Stimulated activated CD8-positive, alpha-beta memory T cell treated with anti-CD3 and anti-CD28 coated beads, Interleukin-15, amount 100 ng/mL, for 48 hours (primary cell): ENCODE measurements around the gene NEUROD6.

ENCODE experiments used
- DNase-seq, 2 donors: peaks; one replicate each; pipeline ENCODE4 v3.0.0-alpha.2; 2020; ENCODE audit warnings: low read depth in 2 of 2

The NEUROD6 gene

DNA sequence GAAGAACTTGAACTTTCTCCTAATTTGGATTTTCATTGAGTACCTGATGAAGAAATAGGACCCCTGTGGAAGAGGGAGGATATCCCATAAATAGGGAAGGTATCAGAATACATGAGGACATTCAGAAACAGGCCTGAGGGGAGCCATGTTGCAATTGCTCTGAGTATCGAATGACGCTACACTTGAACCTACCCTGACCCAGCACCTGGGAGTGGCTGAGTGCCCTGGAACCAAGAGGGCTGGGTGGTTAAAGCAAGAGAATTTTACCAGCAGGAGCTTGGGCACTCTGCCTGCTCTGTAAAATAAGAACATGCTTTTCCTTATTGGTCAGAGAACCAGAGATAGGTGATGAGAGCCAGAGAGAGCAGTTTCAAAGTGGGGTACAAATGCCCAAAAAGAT is 7.2 kb downstream of the NEUROD6 start:
- no peak for DNase-seq

DNA sequence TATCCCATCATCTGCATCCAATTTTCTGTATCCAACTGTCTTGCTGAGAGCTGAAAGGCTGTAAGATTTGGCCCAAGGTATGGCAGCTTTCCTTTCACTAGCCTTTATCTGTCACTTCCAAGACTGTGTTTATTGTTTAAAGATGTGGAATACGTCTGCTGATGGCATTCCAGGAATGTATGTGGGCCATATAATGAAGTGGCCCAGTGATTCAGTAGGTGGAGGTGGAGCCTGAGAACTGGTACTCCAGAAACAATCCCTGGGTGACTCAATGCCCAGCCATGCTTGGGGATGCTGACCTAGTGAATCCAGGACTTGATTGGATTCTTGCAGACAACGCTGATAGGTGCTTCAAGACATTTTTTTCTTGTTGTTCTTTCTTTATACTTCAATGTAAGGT is 13.5 kb downstream of the NEUROD6 start:
- no peak for DNase-seq

DNA sequence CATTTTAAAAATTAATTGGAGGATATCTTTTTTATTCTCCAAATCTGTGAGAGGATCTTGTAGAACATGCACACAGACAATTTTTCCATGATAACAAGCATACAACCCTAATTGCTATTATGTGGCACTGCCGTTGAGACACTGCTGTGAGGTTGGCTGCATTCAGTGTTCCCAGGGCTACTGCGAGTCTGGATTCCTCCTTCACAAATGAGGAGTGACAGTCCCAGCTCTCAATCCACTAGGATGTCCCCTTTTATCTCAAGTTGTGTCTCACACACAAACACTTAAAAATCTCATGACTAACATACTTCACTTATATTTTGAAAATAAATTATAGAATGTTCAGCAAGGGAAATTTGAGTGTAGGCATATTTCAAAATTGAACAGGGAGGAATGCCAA is 14.1 kb downstream of the NEUROD6 start:
- no peak for DNase-seq

DNA sequence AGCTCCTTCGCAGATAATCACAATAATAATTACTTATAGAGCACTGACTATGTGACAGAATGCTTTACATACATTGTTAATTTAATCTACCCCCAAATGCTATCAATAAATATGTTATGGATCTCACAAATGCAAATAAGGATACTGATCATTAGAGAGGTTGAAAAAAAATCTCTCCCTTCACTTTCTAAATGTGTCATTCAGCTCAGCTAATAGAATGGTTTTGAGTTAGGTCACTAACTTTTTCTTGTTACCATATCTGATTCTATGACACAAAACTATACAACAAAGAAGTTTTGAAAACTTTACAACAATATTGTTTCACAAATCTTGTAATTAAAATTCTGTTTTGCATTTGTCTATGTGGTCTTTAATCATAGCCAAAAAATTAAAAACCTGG is 17.4 kb downstream of the NEUROD6 start:
- DNase-seq = no peak

DNA sequence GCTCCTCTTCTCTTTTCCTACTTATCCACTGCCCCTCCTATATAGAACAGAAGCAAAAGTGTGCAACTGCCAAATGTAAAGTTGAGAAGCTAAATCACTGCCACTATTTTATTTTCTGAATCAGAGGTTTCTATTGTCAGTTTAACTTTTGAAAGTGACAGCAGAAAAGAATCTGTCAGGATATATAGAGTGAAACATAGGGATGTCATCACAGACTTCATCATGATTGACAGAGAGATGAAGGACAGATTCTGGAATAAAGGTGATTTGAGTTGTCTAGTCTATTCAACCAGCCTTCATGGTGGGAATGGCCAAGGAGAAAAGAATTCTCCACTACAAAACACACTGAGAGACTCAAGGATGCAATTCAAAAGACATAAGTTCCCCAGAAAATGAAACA is 19.9 kb downstream of the NEUROD6 start:
- DNase-seq = no peak

DNA sequence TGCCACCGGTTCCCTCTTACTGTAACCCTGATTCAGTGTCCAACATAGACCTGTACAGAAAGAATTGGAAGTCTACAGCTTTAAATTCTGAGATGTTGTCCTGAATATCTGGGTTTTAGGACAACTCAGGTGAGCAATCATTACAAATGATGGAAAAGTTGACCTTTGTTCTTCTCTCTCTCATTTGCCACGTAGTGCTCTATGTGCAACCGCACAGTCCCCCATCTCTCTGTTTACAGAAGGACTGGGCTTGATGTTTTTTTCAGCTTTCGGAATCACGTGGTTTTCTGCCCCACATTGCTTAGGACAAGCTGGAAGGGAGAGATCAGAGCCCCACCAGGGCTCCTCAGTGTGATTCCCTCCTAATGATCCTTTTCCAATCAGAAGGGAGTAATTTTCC is 22.2 kb downstream of the NEUROD6 start:
- no peak for DNase-seq

DNA sequence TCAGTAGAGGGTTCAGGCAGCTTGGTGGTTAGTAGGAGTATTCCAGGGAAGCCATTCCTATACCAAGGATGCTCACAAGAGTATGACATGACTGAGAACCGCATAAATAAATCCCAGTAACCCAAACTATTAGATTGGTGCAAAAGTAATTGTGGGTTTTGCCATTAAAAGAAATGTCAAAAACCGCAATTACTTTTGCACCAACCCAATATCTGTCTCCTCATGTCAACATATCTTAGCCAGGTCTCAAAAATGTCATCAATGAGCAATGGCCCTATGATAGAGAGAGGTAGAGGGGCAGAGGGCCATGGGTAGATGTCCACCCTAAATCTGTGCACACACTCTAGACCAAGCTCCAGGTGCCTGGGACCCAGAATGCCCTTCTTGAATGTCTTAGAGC is 23.6 kb downstream of the NEUROD6 start:
- DNase-seq = no peak

DNA sequence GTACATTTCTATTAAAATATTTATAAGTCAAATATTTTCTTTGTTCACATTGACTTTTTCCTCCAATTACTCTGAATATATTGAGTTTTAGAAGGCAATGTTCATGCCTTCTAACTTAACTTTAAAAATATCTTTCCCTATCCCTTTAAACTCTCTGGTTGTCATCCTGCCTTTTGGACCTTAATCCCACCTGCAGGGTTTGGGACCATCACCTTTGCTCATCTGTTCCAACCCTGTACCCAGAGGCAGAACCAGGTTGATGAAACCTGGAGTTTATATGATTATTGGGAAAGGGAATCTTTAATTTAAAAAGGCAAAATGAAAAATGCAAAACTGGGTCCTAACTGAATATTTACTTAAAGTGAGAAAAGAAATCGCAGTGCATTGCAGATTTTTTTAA is 24.8 kb downstream of the NEUROD6 start:
- no peak for DNase-seq

DNA sequence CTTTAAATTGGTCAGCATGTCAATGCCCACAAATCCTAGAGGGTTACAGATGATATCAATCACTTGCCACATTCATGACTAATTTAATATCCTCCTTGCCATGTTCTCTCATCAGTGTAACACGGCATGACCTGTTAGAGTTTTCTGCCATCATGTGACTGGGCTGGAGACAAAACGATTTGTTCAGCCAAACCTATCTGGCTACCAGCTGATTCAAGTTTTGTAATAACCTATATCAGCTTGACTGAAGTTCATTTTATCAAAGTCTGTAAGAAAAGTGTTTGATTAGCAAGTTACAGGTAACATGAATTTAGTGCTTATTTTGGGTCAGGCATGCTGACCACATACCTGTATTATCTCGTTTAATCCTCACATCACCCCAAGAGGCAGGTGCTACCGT is 25.7 kb downstream of the NEUROD6 start:
- no peak for DNase-seq

DNA sequence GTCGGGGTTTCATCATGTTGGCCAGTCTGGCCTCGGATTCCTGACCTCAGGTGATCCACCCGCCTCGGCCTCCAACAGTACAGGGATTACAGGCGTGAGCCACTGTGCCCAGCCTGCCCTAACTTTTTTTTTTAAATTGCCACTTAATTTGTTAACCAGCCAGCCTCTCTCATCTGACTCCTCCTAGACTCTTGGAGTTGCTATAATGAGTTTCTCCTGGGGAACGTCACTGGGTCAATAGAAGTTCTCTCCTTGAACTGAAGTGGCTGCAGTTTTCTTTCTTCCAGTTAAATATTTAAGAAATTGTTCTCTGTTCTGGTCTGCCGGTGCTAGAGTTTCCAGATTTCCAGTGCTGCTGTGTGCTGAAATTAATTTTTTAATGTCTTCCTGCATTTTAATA is 27.6 kb downstream of the NEUROD6 start:
- no peak for DNase-seq

DNA sequence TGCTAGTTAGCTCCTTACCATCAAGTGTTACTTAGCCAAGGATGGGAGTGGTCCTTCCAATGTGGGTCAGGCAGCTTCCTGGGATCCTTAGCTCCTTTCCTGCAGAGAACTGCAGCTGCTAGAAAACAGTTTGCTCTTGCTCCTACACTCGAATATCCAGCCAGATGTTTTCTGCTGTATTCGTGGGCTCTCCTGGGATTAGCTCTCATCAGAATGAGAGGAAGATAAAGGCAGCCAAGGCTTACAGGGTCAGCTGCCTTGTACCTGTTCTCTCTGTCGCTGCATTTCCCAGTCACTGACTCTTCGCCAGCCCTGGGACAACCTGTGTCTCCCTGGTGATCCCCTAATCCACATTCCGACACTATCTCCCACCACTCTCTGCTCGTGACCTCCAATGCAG is 29.0 kb downstream of the NEUROD6 start:
- DNase-seq = no peak

DNA sequence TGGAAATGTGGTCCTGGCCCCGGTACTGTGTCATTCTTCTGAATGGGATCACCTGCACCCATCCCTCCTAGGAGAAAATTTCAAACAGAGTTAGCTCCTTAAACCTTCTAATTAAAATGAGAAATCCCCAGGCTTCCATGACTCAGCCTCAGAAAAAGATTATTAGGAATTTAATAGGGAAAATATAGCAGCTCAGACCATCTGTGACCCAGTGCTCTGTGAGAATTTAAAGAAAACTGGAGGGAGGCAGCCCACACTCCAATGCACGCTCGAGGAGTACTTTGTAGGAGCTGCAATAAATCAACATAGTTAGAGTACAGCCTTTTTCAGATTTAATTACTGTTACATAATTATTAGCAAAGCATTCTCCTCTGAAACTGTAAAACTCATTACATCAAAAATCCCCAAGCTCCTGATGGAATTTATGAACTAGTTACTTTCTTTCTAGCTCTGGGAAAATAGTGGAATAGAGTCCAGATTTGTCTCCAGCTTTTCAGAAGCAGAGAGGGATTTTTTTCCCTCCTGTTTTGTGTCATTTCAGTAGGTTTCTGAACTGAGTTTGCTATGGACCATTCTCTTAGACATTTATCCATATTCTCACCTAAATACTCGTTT is 30.1 kb downstream of the NEUROD6 start:
- DNase-seq = no peak

DNA sequence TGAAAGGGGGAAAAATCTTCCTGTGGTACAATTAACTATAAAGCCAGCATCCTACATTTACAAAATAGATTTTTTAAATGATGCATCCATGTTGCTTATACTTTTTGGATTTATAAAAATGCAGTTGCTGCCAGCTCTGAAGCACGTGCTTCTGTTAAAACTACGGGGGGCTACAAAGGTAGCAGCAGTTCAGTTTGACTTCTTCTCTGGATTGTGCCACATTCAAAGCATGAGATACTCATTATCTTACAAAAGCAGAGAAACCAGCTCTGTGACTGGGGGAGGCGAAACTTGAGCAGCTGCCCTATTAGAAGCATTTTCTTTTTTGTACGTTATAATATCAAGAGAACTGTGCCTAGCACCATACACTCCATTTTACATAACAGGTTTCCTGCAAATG is 31.1 kb downstream of the NEUROD6 start:
- DNase-seq = no peak

DNA sequence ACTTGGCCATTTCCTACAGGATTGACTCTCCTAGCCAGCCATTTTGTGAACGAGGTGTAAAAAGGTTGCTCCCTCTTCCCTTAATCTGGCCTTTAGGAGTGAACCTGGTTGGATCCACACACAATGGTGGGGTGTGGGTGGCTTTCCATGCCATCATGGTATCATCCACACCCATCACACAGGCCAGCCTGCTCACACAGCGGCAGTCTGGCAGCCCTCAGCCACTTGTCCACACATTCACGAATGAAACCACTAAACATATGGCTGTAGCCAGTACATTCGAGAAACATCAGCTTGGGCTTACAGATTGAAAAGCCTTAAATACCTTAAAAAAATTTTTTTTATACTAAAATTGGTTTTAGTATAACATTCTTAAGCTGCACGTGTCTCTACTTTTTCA is 31.9 kb downstream of the NEUROD6 start:
- no peak for DNase-seq

DNA sequence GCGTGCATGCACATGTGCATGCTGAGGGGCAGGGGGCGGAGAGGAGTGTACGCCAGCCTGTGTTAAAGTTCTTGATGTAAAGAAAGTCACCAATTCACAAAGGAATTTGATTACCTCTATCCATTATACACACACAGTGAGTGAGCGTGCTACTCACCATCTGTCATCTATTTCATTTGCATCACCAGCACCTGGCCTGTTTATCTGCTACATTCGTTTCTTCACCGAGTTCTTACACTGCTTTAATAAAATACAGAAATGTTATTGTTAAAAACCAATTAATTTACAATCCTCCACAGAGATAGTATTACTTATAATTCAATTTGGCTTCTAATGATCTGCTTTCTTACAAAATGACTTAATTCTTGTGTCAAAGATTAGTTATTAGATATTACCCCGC is 32.6 kb downstream of the NEUROD6 start:
- no peak for DNase-seq

DNA sequence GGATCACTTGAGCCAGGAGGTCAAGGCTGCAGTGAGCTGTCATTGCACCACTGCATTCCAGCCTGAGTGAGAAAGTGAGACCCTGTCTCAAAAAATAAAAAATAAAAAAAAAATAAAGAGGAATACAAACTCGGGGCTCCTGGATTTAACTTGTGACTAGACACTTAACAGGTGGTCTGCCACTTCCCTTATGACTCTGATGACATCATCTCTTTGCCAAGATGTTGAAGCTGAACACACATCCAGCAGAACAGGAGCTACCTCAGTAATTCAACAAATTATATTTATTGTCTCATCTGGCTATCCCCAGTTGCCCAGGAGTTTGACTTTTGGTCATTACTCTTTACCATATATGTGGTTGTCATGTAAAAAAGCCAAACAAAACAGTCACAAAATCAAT is 35.3 kb downstream of the NEUROD6 start:
- no peak for DNase-seq

DNA sequence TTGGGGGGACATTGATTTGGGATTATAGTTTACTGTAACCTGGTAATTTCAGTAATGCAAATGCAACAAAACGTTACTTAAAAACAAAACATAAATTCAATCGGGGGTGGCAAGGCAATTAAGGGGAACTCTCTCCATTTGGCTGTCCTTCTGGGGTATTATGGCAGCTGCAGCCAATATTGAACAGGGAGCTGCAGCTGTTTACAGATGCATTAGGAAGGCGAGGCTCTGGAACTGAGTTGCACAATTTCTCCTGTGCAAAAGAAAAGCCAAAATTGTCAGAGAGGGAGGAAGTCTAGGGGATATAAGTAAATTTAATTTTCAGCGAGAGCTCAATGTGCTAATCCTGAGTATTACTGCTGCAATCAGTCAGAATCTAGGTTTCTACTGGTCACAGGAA is 36.1 kb downstream of the NEUROD6 start:
- no peak for DNase-seq

DNA sequence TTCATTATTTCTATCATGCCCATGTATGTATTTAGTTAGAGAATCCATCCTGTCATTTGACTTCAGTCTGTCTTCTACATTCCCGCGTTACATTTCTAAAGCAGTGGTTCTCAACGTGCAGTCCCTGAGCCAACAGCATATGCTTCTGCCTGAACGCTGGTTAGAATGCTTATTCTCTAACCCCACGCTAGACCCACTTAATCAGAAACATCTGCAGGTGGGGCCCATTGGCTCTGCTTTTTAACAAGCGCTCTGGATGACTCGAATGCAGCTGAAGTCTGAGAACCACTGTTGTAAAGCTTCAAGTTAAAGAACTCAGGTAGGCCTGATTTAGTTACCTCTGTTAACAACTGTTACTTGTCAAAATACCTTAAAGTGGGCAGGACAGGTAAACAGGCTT is 38.2 kb downstream of the NEUROD6 start:
- DNase-seq = no peak

DNA sequence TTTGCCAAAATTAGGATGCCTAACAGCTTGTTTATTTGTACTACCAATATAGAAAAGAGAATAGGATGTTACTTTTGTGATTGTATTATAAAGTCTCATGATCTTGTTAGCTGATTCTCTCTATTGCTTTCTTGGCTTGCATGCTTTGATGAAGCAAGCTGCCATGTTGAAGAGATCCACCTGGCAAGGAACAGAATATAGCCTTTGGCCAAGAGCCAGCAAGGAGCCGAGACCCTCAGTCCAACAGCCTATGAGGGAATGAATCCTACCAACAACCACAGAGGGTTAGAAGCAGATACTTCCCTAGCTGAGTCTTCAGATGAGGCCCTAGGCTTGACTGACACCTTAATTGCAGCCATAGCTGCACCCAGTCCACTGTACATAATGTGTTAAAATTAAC is 41.2 kb downstream of the NEUROD6 start:
- no peak for DNase-seq

DNA sequence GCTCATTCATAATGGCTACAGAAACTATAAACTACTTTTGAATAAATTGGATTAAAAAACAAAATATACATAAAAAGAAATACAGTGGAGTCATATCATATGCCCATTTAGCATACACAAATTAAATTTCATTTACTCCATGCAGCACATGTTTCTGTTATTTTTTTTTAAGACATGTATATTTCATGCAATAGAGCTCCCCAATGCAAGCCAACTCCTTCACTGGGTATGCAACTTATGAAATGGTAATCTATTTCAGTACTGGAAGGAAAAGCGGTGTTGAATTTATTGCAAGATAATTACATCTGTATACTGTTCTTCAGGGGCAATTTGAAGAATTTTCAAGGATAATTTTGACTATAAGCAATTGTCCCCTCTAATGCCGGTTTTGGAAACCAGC is 49.9 kb downstream of the NEUROD6 start:
- no peak for DNase-seq
